H1 (cell line): ENCODE results near the gene WIPF1. TPM values are rescaled to one million over a fixed set of nuclear protein-coding genes. Genes with fewer than 3 reads are reported as not detected.

Source experiments
- CTCF ChIA-PET: fragments of 300-600 bp; sonication (Branson Sonifier 250); formaldehyde crosslinking; loops from one replicate; lab custom pipeline; 2021; ENCODE audit not compliant: partially characterized antibody; lab: Charles Lee
- POLR2A ChIA-PET: fragments of 300-600 bp; sonication (Branson Sonifier 250); formaldehyde crosslinking; loops from one replicate; lab custom pipeline; 2021; ENCODE audit warnings: inconsistent platforms; ENCODE audit not compliant: partially characterized antibody; lab: Charles Lee
- DNase-seq, 2 experiments: peaks; one replicate each; pipeline versions ENCODE4 v3.0.0 to v3.0.0-alpha.2; 2010 to 2022; ENCODE audit warnings: low spot score in 2 of 2, low read depth in 1 of 2, mixed read lengths in 1 of 2
- FAIRE-seq: peaks from 2 replicates; lab custom pipeline; 2011; peaks lifted over from hg19 to GRCh38; lab: Jason Lieb, UNC
- H2AFZ ChIP-seq: 2 replicates; pipeline ENCODE4 v1.8.1; 2012; ENCODE audit warnings: low read length, inconsistent platforms
- H2AK5ac ChIP-seq: 2 replicates; pipeline ENCODE4 v1.6.1; 2013; ENCODE audit warnings: low read depth, low read length
- H2BK120ac ChIP-seq: replicated peaks from 2 replicates; pipeline ENCODE3; 2013; ENCODE audit warnings: low read depth, low read length, inconsistent platforms
- H2BK12ac ChIP-seq: 2 replicates; pipeline ENCODE4 v1.6.1; 2013; ENCODE audit warnings: low read depth, low read length
- H2BK15ac ChIP-seq: 2 replicates; pipeline ENCODE4 v1.6.1; 2013; ENCODE audit warnings: low read length
- H2BK20ac ChIP-seq: 2 replicates; pipeline ENCODE4 v1.6.1; 2013; ENCODE audit warnings: low read length
- H2BK5ac ChIP-seq: 2 replicates; pipeline ENCODE4 v1.6.1; 2013; ENCODE audit warnings: low read depth, low read length
- H3K14ac ChIP-seq: 2 replicates; pipeline ENCODE4 v1.6.1; 2013; ENCODE audit warnings: inconsistent platforms; ENCODE audit not compliant: insufficient read length
- H3K18ac ChIP-seq: 2 replicates; pipeline ENCODE4 v1.6.1; 2013; ENCODE audit warnings: low read length; ENCODE audit errors: extremely low read depth
- H3K23ac ChIP-seq: 2 replicates; pipeline ENCODE4 v1.6.1; 2013; ENCODE audit warnings: inconsistent platforms; ENCODE audit not compliant: insufficient read length
- H3K23me2 ChIP-seq: 2 replicates; pipeline ENCODE4 v1.6.1; 2013; ENCODE audit warnings: low read depth, low read length
- H3K27ac ChIP-seq: 2 replicates; pipeline ENCODE4 v1.6.1; 2011; ENCODE audit warnings: low read depth, low read length, inconsistent platforms
- H3K27me3 ChIP-seq, 4 experiments: replicated peaks in 1 of 4; 1 replicate in 1 of 4; 2 replicates in 3 of 4; pipeline versions ENCODE4 v1.6.1 to v1.8.1; 2011 to 2013; ENCODE audit warnings: low read length in 3 of 4, mild to moderate bottlenecking in 3 of 4, inconsistent platforms in 2 of 4, mixed read lengths in 2 of 4, moderate library complexity in 1 of 4; ENCODE audit not compliant: control insufficient read depth in 3 of 4, insufficient read depth in 3 of 4; ENCODE audit errors: extremely low read depth in 1 of 4
- H3K36me3 ChIP-seq, 4 experiments: 2 replicates each; pipeline versions ENCODE4 v1.6.1 to v1.8.1; 2011 to 2013; ENCODE audit warnings: mild to moderate bottlenecking in 4 of 4, low read length in 3 of 4, moderate library complexity in 2 of 4, control low read depth in 1 of 4, inconsistent platforms in 1 of 4; ENCODE audit not compliant: insufficient read depth in 4 of 4, control insufficient read depth in 2 of 4
- H3K4ac ChIP-seq: replicated peaks from 2 replicates; pipeline ENCODE3; 2013; ENCODE audit warnings: low read length, low read depth, mixed read lengths, inconsistent platforms; ENCODE audit not compliant: insufficient read length
- H3K4me1 ChIP-seq, 4 experiments: replicated peaks in 1 of 4; 1 replicate in 1 of 4; 2 replicates in 3 of 4; pipeline versions ENCODE4 v1.6.1 to v1.8.1; 2011 to 2013; ENCODE audit warnings: low read length in 3 of 4, inconsistent platforms in 2 of 4, mixed read lengths in 1 of 4; ENCODE audit not compliant: insufficient read depth in 4 of 4, control insufficient read depth in 3 of 4
- H3K4me2 ChIP-seq, 2 experiments: 2 replicates each; pipeline versions ENCODE4 v1.6.1 to v1.8.1; 2011 to 2013; ENCODE audit warnings: low read depth in 2 of 2, low read length in 2 of 2, control low read depth in 1 of 2, inconsistent platforms in 1 of 2, mild to moderate bottlenecking in 1 of 2; ENCODE audit not compliant: insufficient read depth in 1 of 2
- H3K4me3 ChIP-seq, 4 experiments: fragments of 200-600, 300-600 bp in 1 of 4; sonication (generic), shearing (Covaris generic), sonication (Bioruptor Twin) in 1 of 4; 2 replicates each; pipeline versions ENCODE4 v1.5.1 to v1.8.1; 2011 to 2016; ENCODE audit warnings: low read length in 4 of 4, low read depth in 3 of 4, control low read depth in 2 of 4, inconsistent platforms in 2 of 4, mild to moderate bottlenecking in 2 of 4, mixed read lengths in 1 of 4, moderate library complexity in 1 of 4; ENCODE audit not compliant: insufficient read depth in 2 of 4; ENCODE audit errors: extremely low read depth in 1 of 4
- H3K56ac ChIP-seq: replicated peaks from 2 replicates; pipeline ENCODE3; 2013; ENCODE audit warnings: low read depth, mild to moderate bottlenecking, mixed read lengths, low read length, inconsistent platforms; ENCODE audit not compliant: insufficient read length
- H3K79me1 ChIP-seq: 2 replicates; pipeline ENCODE4 v1.6.1; 2013; ENCODE audit warnings: low read depth, low read length, control low read depth
- H3K79me2 ChIP-seq, 2 experiments: 2 replicates each; pipeline versions ENCODE4 v1.6.1 to v1.8.1; 2012 to 2013; ENCODE audit warnings: low read length in 2 of 2, mild to moderate bottlenecking in 2 of 2, inconsistent platforms in 1 of 2; ENCODE audit not compliant: insufficient read depth in 2 of 2, control insufficient read depth in 1 of 2
- H3K9ac ChIP-seq, 4 experiments: replicated peaks in 1 of 4; 1 replicate in 1 of 4; 2 replicates in 3 of 4; pipeline versions ENCODE4 v1.6.1 to v1.8.1; 2011 to 2013; ENCODE audit warnings: low read depth in 3 of 4, low read length in 3 of 4, control low read depth in 2 of 4, mild to moderate bottlenecking in 2 of 4, moderate library complexity in 2 of 4, inconsistent platforms in 1 of 4; ENCODE audit errors: extremely low read depth in 1 of 4
- H3K9me3 ChIP-seq, 2 experiments: 2 replicates each; pipeline versions ENCODE4 v1.6.1 to v1.8.1; 2012 to 2013; ENCODE audit warnings: mild to moderate bottlenecking in 2 of 2, moderate library complexity in 2 of 2, control low read depth in 1 of 2, inconsistent platforms in 1 of 2, low read depth in 1 of 2, low read length in 1 of 2, mixed read lengths in 1 of 2; ENCODE audit not compliant: insufficient read depth in 2 of 2
- H4K20me1 ChIP-seq, 2 experiments: replicated peaks in 1 of 2; 2 replicates each; pipeline versions ENCODE3 to v1.8.1; 2011 to 2013; ENCODE audit warnings: inconsistent platforms in 2 of 2, low read length in 2 of 2, mild to moderate bottlenecking in 1 of 2; ENCODE audit not compliant: insufficient read depth in 2 of 2, control insufficient read depth in 1 of 2
- H4K5ac ChIP-seq: 2 replicates; pipeline ENCODE4 v1.6.1; 2013; ENCODE audit warnings: low read length, low read depth, mixed read lengths, inconsistent platforms; ENCODE audit not compliant: insufficient read length
- H4K8ac ChIP-seq: 2 replicates; pipeline ENCODE4 v1.8.0; 2013; ENCODE audit warnings: mild to moderate bottlenecking, moderate library complexity, low read length, inconsistent platforms; ENCODE audit not compliant: insufficient read depth; ENCODE audit errors: extremely low read depth
- H4K91ac ChIP-seq: replicated peaks from 2 replicates; pipeline ENCODE3; 2013; ENCODE audit warnings: low read length, mixed read lengths, inconsistent platforms; ENCODE audit not compliant: insufficient read length
- SIRT6 ChIP-seq: IDR thresholded peaks from one replicate; pipeline ENCODE4 v1.7.1; 2012; ENCODE audit warnings: low read length, inconsistent platforms
- polyA plus RNA-seq, 7 experiments: library from polyadenylated mRNA; depleted of rRNA in 3 of 7; stranded (reverse) in 5 of 7; unstranded in 2 of 7; fragments of >200 nt in 5 of 7; fragments of 200-250 nt in 2 of 7; gene quantifications; 1 replicate in 5 of 7; 2 replicates in 1 of 7; 4 replicates in 1 of 7; pipeline versions ENCODE4 v1.2.1 to v1.2.3, GENCODE V29; 2011 to 2013; ENCODE audit warnings: missing spikeins in 2 of 7, mixed read lengths in 2 of 7
- total RNA-seq: library from RNA; stranded (reverse); fragmentation: NEBNext Ultra II Directional; extraction: Animal tissue kit (Norgen Biotek cat#: 25700); gene quantifications from 2 replicates; pipeline ENCODE4 v1.2.1, GENCODE V29; 2021

WIPF1 gene
- total and polyA plus RNA-seq, 2 of the 8 experiments (the other 6 are each of a cell fraction or from before 2014, with no cell fraction given): 4.7 to 5.2 TPM

GRCh38 chr2:174577967-174578589, 19.5 kb downstream of the WIPF1 start:
- no peak for DNase-seq
- peak; percentile 19 for FAIRE-seq
- POLR2A ChIA-PET: no interaction called here
- TF ChIP-seq SIRT6: no peak

More at GRCh38 chr2:174577967-174578589, 19.5 kb downstream of the WIPF1 start:
- Histone ChIP-seq H3K18ac (no peak overlapping the region), H3K23me2 (no peaks in the 10 kb centered on the region), H2BK5ac (no peak overlapping the region), H2AK5ac (no peak overlapping the region), H3K36me3 (no peaks in the 10 kb centered on the region), H3K27me3 (no peaks in the 10 kb centered on the region), H2BK120ac (no peak overlapping the region), H3K4me1 (no peaks in the 10 kb centered on the region), H3K9ac (no peak overlapping the region), H3K56ac (no peak overlapping the region), H3K79me1 (no peaks in the 10 kb centered on the region), H2AFZ (no peak overlapping the region), H3K27ac (no peak overlapping the region), H2BK20ac (no peak overlapping the region), H3K9me3 (no peaks in the 10 kb centered on the region), H3K14ac (no peak overlapping the region), H2BK15ac (no peak overlapping the region), H3K79me2 (no peaks in the 10 kb centered on the region), H4K5ac (no peak overlapping the region), H4K8ac (no peak overlapping the region), H4K91ac (no peak overlapping the region), H3K4me3 (no peak overlapping the region), H3K23ac (no peak overlapping the region), H2BK12ac (no peak overlapping the region), H4K20me1 (no peaks in the 10 kb centered on the region), H3K4ac (no peak overlapping the region), H3K4me2 (no peak overlapping the region)
- CTCF ChIA-PET: interaction anchor here (0.7 to 4.1 kb wide), 15 partner anchors 11 to 198 kb away, joined by 3 to 28 read pairs (median 3); no protein-coding TSS in a partner anchor
